GM23338 (cell line): ENCODE measurements around the gene MYL5. TPM values are rescaled to one million over a fixed set of nuclear protein-coding genes. Genes with fewer than 3 reads are reported as not detected.

Experiments
- ATAC-seq: fragments of 200-7000 bp; cut with Tn5 transposase; 3 replicates; pipeline ENCODE4 v1.9.1; 2020
- DNase-seq: peaks from one replicate; pipeline ENCODE4 v3.0.0-alpha.2; 2015; ENCODE audit warnings: low spot score
- H2AFZ ChIP-seq: fragments of 200-600 bp; sonication (generic); 2 replicates; pipeline ENCODE4 v1.8.0; 2016; ENCODE audit warnings: antibody characterized with exemption, mild to moderate bottlenecking, moderate library complexity
- H3F3A ChIP-seq: fragments of 200-600 bp; sonication (generic); replicated peaks from 2 replicates; pipeline ENCODE4 v1.8.0; 2017; ENCODE audit warnings: antibody characterized with exemption, mixed run types, low read depth
- H3K27ac ChIP-seq: fragments of 200-600 bp; sonication (generic); 2 replicates; pipeline ENCODE4 v1.6.1; 2016; ENCODE audit warnings: low read depth
- H3K27me3 ChIP-seq: fragments of 200-600 bp; sonication (generic); 2 replicates; pipeline ENCODE4 v1.8.0; 2016; ENCODE audit warnings: mild to moderate bottlenecking, mixed run types, moderate library complexity; ENCODE audit not compliant: insufficient read depth
- H3K36me3 ChIP-seq: fragments of 200-600 bp; sonication (generic); 2 replicates; pipeline ENCODE4 v1.8.0; 2016; ENCODE audit warnings: mild to moderate bottlenecking; ENCODE audit not compliant: insufficient read depth
- H3K4me1 ChIP-seq: fragments of 200-600 bp; sonication (generic); 2 replicates; pipeline ENCODE4 v1.8.0; 2016; ENCODE audit warnings: mild to moderate bottlenecking, moderate library complexity; ENCODE audit not compliant: insufficient read depth
- H3K4me2 ChIP-seq: fragments of 200-600 bp; sonication (generic); 2 replicates; pipeline ENCODE4 v1.7.1; 2017; ENCODE audit warnings: mixed run types
- H3K4me3 ChIP-seq: fragments of 200-600 bp; sonication (generic); 2 replicates; pipeline ENCODE4 v1.6.1; 2016; ENCODE audit warnings: mixed run types
- H3K79me2 ChIP-seq: fragments of 200-600 bp; sonication (generic); replicated peaks from 2 replicates; pipeline ENCODE4 v1.8.0; 2017; ENCODE audit warnings: mild to moderate bottlenecking; ENCODE audit not compliant: insufficient read depth
- H3K9me2 ChIP-seq: fragments of 200-600 bp; sonication (generic); 2 replicates; pipeline ENCODE4 v1.8.0; 2017; ENCODE audit not compliant: insufficient read depth
- H4K20me1 ChIP-seq: fragments of 200-600 bp; sonication (generic); replicated peaks from 2 replicates; pipeline ENCODE4 v1.8.0; 2017; ENCODE audit warnings: mild to moderate bottlenecking; ENCODE audit not compliant: insufficient read depth
- H3K27ac Mint-ChIP-seq: 2 replicates; pipeline ENCODE4 v1.8.0; 2020; ENCODE audit warnings: inconsistent platforms, mild to moderate bottlenecking, moderate library complexity, mixed read lengths
- H3K27me3 Mint-ChIP-seq: 3 replicates; pipeline ENCODE4 v1.8.0; 2022; ENCODE audit warnings: low read depth, mild to moderate bottlenecking, moderate library complexity, mixed read lengths, inconsistent platforms; ENCODE audit not compliant: insufficient read depth, poor library complexity
- H3K36me3 Mint-ChIP-seq: 3 replicates; pipeline ENCODE4 v1.8.0; 2021; ENCODE audit warnings: low read depth, mild to moderate bottlenecking, inconsistent platforms, moderate library complexity, mixed read lengths
- H3K4me1 Mint-ChIP-seq: 3 replicates; pipeline ENCODE4 v1.8.0; 2020; ENCODE audit warnings: mild to moderate bottlenecking, inconsistent platforms, mixed read lengths
- H3K4me3 Mint-ChIP-seq: 3 replicates; pipeline ENCODE4 v1.8.0; 2021; ENCODE audit warnings: moderate library complexity, mild to moderate bottlenecking, inconsistent platforms, mixed read lengths
- H3K9me3 Mint-ChIP-seq: 3 replicates; pipeline ENCODE4 v1.8.0; 2020; ENCODE audit warnings: moderate library complexity, mild to moderate bottlenecking, inconsistent platforms, mixed read lengths
- CREB1 ChIP-seq: fragments of 250-450 bp; sonication (Bioruptor Pico); IDR thresholded peaks from 2 replicates; pipeline ENCODE4 v1.5.0; 2020; ENCODE audit warnings: low read depth, mild to moderate bottlenecking, moderate library complexity
- CTCF ChIP-seq, 2 experiments: fragments of 200-600 bp in 1 of 2; sonication (generic) in 1 of 2; conservative IDR thresholded peaks; 2 replicates each; pipeline versions ENCODE4 v1.5.1 to v1.6.1; 2016 to 2017; ENCODE audit warnings: antibody characterized with exemption in 2 of 2, low read depth in 2 of 2, mild to moderate bottlenecking in 2 of 2, moderate library complexity in 1 of 2
- ETS1 ChIP-seq: IDR thresholded peaks from 2 replicates; pipeline ENCODE4 v1.6.1; 2016; ENCODE audit warnings: antibody characterized with exemption
- EZH2 ChIP-seq: fragments of 200-600 bp; sonication (generic); IDR thresholded peaks from one replicate; pipeline ENCODE4 v1.8.0; 2017; ENCODE audit warnings: antibody characterized with exemption, mild to moderate bottlenecking, low read depth; ENCODE audit not compliant: unreplicated experiment
- EZH2phosphoT487 ChIP-seq: fragments of 200-600 bp; sonication (generic); IDR thresholded peaks from one replicate; pipeline ENCODE4 v1.8.1; 2018; ENCODE audit warnings: antibody characterized with exemption; ENCODE audit not compliant: unreplicated experiment
- JUNB ChIP-seq: IDR thresholded peaks from one replicate; pipeline ENCODE4 v1.6.1; 2016; ENCODE audit warnings: antibody characterized with exemption; ENCODE audit not compliant: unreplicated experiment
- NANOG ChIP-seq: IDR thresholded peaks from 2 replicates; pipeline ENCODE4 v1.6.1; 2016; ENCODE audit warnings: antibody characterized with exemption, borderline replicate concordance
- POLR2AphosphoS5 ChIP-seq: IDR thresholded peaks from 2 replicates; pipeline ENCODE4 v1.6.1; 2016; ENCODE audit warnings: antibody characterized with exemption, low read depth
- REST ChIP-seq: IDR thresholded peaks from one replicate; pipeline ENCODE4 v1.6.1; 2018; ENCODE audit warnings: antibody characterized with exemption; ENCODE audit not compliant: unreplicated experiment
- STAT1 ChIP-seq: IDR thresholded peaks from one replicate; pipeline ENCODE4 v1.6.1; 2016; ENCODE audit warnings: antibody characterized with exemption; ENCODE audit not compliant: unreplicated experiment
- ZNF114 ChIP-seq: fragments of 250-450 bp; sonication (Bioruptor Pico); IDR thresholded peaks from 2 replicates; pipeline ENCODE4 v1.5.0; 2020; ENCODE audit warnings: mild to moderate bottlenecking, moderate library complexity
- ZNF331 ChIP-seq: fragments of 250-450 bp; sonication (Bioruptor Pico); IDR thresholded peaks from 2 replicates; pipeline ENCODE4 v1.5.0; 2020; ENCODE audit warnings: low read depth, mild to moderate bottlenecking, moderate library complexity
- polyA plus RNA-seq: library from polyadenylated mRNA; unstranded; fragments of >200 nt; fragmentation: Nextera tagmentation; extraction: Ambion mirVana; gene quantifications from 2 replicates; pipeline ENCODE4 v1.2.1, GENCODE V29; 2016
- total RNA-seq: library from RNA; depleted of rRNA; stranded (reverse); fragments of >200 nt; shearing (Covaris generic); gene quantifications from 2 replicates; pipeline ENCODE4 v1.2.3, GENCODE V29; 2014
- TF ChIP-seq, protein P1 (sequence below): fragments of 250-450 bp; sonication (Bioruptor Pico); IDR thresholded peaks from 2 replicates; pipeline ENCODE4 v1.5.0; 2020; ENCODE audit warnings: mild to moderate bottlenecking, moderate library complexity

The MYL5 gene
- total and polyA plus RNA-seq, 2 experiments from 2014 or later, result 3.0 to 4.4 TPM

DNA sequence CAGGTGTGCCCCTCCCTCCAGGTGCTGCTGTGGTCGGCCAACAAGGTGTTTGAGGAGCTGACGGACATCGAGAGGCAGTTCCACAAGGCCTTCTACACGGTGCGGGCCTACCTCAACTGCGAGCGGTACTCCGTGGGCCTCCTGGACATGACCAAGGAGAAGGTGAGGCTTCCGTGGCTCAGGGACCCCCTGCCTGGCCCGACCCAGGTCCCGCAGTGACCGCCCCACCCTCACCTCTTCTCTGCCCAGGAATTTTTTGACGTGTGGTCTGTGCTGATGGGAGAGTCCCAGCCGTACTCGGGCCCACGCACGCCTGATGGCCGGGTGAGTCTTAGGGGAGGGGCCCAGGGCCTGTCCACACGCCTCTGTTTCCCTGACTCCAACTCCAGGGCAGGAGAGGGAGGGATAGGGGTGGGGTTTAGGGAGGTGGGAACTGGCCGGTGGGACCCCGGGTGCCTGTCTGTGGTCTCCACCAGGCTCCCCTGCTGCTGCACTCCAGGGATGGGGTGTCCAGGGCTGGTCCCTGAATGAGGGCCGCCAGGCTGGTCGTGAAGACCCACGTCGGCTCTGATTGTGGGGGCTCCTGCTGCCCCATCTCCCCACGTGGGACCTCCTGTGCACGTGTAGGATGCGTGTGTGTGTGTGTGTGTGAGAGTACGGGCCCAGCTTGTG is 20.4 kb upstream of the MYL5 start:
- Histone ChIP-seq H2AFZ (no peak overlapping the region), H3F3A (no peaks in the 10 kb centered on the region), H3K27ac (no peak overlapping the region), H3K4me1 (no peaks in the 10 kb centered on the region), H3K79me2 (no peaks in the 10 kb centered on the region), H3K36me3 (no peaks in the 10 kb centered on the region), H3K4me3 (no peak overlapping the region), H4K20me1 (no peaks in the 10 kb centered on the region), H3K27me3 (no peaks in the 10 kb centered on the region), H3K9me2 (no peaks in the 10 kb centered on the region), H3K4me2 (no peak overlapping the region)
- Mint-ChIP-seq H3K27me3 (peaks cover 15% of the 10 kb centered on the region), H3K36me3 (no peaks in the 10 kb centered on the region; the same call in 2 of the 3 replicates), H3K9me3 (no peaks in the 10 kb centered on the region), H3K27ac (no peak overlapping the region), H3K4me3 (no peak overlapping the region), H3K4me1 (peaks cover 2% of the 10 kb centered on the region; the same call in 2 of the 3 replicates)
- DNase-seq (no peak), ATAC-seq (no peak)
- TF ChIP-seq POLR2AphosphoS5, result no peak
- no peak for TF ChIP-seq REST
- no peak for TF ChIP-seq NANOG
- no peak for TF ChIP-seq ZNF331
- TF ChIP-seq EZH2phosphoT487, result no peak
- TF ChIP-seq, protein P1, sequence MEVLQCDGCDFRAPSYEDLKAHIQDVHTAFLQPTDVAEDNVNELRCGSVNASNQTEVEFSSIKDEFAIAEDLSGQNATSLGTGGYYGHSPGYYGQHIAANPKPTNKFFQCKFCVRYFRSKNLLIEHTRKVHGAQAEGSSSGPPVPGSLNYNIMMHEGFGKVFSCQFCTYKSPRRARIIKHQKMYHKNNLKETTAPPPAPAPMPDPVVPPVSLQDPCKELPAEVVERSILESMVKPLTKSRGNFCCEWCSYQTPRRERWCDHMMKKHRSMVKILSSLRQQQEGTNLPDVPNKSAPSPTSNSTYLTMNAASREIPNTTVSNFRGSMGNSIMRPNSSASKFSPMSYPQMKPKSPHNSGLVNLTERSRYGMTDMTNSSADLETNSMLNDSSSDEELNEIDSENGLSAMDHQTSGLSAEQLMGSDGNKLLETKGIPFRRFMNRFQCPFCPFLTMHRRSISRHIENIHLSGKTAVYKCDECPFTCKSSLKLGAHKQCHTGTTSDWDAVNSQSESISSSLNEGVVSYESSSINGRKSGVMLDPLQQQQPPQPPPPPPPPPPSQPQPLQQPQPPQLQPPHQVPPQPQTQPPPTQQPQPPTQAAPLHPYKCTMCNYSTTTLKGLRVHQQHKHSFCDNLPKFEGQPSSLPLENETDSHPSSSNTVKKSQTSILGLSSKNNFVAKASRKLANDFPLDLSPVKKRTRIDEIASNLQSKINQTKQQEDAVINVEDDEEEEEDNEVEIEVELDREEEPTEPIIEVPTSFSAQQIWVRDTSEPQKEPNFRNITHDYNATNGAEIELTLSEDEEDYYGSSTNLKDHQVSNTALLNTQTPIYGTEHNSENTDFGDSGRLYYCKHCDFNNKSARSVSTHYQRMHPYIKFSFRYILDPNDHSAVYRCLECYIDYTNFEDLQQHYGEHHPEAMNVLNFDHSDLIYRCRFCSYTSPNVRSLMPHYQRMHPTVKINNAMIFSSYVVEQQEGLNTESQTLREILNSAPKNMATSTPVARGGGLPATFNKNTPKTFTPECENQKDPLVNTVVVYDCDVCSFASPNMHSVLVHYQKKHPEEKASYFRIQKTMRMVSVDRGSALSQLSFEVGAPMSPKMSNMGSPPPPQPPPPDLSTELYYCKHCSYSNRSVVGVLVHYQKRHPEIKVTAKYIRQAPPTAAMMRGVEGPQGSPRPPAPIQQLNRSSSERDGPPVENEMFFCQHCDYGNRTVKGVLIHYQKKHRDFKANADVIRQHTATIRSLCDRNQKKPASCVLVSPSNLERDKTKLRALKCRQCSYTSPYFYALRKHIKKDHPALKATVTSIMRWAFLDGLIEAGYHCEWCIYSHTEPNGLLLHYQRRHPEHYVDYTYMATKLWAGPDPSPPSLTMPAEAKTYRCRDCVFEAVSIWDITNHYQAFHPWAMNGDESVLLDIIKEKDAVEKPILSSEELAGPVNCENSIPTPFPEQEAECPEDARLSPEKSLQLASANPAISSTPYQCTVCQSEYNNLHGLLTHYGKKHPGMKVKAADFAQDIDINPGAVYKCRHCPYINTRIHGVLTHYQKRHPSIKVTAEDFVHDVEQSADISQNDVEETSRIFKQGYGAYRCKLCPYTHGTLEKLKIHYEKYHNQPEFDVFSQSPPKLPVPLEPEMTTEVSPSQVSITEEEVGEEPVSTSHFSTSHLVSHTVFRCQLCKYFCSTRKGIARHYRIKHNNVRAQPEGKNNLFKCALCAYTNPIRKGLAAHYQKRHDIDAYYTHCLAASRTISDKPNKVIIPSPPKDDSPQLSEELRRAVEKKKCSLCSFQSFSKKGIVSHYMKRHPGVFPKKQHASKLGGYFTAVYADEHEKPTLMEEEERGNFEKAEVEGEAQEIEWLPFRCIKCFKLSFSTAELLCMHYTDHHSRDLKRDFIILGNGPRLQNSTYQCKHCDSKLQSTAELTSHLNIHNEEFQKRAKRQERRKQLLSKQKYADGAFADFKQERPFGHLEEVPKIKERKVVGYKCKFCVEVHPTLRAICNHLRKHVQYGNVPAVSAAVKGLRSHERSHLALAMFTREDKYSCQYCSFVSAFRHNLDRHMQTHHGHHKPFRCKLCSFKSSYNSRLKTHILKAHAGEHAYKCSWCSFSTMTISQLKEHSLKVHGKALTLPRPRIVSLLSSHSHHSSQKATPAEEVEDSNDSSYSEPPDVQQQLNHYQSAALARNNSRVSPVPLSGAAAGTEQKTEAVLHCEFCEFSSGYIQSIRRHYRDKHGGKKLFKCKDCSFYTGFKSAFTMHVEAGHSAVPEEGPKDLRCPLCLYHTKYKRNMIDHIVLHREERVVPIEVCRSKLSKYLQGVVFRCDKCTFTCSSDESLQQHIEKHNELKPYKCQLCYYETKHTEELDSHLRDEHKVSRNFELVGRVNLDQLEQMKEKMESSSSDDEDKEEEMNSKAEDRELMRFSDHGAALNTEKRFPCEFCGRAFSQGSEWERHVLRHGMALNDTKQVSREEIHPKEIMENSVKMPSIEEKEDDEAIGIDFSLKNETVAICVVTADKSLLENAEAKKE (CRISPR knock-in tag), result no peak
- no peak for TF ChIP-seq EZH2
- no peak for TF ChIP-seq CREB1 (CRISPR knock-in tag)
- no peak for TF ChIP-seq ZNF114 (CRISPR knock-in tag)
- TF ChIP-seq CTCF (conservative IDR thresholded peaks at IDR 0.05; ENCODE audit: low read depth in 2 of 2), result no peak
- TF ChIP-seq ETS1, result no peak
- no peak for TF ChIP-seq STAT1
- TF ChIP-seq JUNB, result no peak
